ENCODE results near the gene TNNI3.

DNA sequence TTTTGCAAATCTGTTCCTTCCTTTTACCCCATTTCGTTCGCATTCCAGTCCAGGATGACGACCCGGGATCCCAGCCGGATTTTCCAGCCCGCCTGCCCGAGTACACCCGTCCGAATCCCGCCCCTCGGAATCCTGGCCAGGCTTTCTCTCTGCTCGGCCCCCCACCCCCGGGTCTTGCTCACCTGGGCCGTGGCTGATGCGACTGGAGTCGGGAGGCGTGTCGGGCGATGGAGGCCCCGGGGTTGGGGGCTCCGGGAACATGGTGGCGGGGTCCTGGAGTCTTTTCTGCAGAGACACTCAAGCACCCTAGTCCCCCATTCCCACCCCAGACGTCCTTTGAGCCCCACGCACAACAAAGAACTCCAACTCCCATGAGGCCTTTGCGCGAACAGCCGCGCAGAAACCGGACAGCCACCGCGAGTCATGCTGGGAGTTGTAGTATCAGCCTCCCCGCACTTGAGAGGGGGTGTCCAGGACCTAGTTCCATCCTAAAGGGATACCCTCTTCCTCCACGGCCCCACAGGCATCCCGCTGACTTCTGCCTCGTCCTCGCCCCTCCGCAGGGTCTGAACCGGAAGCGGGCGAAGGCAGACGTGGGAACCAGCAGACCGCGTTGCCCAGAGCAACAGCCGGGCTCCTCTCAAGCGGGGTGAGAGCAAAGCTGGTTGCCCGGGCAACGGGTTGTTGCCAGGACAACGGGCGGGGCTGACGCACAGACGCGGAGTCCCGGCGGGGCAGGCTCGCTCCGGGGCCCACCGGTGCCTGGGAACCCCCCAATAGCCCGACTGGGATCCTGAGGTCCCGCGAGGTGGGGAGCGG is 21.5 kb upstream of the TNNI3 start:
- TF ChIP-seq, protein P1, sequence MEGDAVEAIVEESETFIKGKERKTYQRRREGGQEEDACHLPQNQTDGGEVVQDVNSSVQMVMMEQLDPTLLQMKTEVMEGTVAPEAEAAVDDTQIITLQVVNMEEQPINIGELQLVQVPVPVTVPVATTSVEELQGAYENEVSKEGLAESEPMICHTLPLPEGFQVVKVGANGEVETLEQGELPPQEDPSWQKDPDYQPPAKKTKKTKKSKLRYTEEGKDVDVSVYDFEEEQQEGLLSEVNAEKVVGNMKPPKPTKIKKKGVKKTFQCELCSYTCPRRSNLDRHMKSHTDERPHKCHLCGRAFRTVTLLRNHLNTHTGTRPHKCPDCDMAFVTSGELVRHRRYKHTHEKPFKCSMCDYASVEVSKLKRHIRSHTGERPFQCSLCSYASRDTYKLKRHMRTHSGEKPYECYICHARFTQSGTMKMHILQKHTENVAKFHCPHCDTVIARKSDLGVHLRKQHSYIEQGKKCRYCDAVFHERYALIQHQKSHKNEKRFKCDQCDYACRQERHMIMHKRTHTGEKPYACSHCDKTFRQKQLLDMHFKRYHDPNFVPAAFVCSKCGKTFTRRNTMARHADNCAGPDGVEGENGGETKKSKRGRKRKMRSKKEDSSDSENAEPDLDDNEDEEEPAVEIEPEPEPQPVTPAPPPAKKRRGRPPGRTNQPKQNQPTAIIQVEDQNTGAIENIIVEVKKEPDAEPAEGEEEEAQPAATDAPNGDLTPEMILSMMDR (IDR thresholded peaks at IDR 0.05; ENCODE audit: low read depth, low read length): no peak
- TF ChIP-seq POLR2A (IDR thresholded peaks at IDR 0.05; ENCODE audit: extremely low read depth, insufficient read length): no peak

Measured in NB4 (cell line).